NCI-H146 (cell line): ENCODE results near the gene VILL.

Source experiments
- DNase-seq: peaks from one replicate; lab custom pipeline; 2025; lab: John Stamatoyannopoulos, UW

The VILL gene

DNA sequence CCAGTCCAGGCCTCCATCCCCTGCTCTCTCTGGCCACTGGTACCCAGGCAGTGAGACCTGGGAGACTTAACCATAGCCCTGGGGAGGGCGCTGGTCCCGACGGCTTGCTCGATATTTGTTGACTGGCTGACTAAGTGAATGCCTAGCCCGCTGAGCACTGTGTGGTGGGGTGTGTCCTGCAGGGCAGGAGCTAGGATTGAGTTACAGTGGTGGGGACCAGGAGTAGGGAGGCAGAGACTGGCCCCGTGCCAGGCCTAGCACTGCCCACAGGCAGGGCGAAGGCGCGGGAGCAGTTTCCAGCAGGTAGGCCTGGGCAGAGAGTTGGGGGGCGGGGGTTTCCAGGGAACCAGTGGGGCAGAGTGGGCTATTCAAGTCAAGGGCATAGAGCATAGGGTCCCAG lies at the start of gene VILL:
VILL (plus strand) TSS at position 260 of the 400 bp plus-strand sequence. CDS start 2,887 bp downstream, outside the sequence.
- DNase-seq = no peak

DNA sequence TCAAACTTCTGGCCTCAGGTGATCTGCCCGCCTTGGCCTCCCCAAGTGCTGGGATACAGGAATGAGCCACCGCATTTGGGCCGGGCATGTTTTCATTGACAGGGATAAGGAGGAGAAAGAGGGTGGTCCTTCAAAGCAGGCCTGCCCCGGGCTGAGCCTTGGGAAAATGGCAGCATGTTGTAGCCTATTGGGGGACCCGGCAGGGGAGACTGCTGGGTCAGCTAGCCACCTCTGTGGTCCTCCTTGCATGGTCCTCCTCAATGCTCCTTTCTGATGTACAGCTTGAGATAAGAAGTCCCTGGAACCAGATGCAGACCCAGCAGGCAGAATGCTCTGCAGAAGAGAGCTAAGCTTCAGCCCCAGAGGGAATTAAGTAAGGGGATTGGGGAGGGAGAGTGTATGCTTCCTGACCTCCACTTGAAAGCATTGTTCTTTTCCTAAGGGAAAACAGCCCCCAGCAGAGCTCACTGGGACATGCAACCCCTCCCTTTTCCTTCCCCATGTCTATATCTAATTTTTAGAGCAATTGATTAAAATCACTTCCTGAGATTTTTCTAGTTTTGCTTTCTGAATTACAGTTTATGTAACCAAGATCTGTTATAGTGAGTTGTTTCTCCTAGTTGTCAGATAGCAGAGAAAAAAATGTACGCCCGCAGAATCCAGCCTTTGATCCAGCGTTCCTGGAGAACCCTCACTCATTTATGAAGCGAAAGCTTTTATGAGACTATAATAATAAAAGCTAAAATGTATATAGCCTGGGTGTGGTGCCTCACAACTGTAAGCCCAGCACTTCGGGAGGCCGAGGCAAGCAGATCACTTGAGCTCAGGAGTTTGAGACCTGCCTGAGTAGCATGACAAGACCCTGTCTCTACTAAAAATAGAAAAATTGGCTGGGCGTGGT lies 48.7 kb upstream of the VILL start:
- no peak for DNase-seq

DNA sequence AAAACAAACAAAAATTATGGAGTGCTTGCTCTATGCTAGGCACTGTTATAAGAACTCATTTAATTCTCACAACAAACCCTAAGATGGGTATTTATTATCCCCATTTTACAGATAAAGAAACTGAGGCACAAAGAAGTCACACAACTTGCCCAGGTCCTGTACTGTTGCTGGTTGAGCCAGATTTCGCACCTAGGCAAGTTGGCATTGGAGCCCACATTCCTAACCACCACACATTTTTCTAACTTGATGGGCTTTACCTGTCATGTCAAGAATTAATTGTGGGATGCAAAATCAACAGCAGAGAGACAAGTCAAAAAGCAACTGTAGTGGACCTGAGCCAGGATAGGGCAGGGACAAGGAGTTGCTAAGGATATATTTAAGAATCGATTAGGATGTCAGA lies 47.9 kb upstream of the VILL start:
- DNase-seq = no peak

DNA sequence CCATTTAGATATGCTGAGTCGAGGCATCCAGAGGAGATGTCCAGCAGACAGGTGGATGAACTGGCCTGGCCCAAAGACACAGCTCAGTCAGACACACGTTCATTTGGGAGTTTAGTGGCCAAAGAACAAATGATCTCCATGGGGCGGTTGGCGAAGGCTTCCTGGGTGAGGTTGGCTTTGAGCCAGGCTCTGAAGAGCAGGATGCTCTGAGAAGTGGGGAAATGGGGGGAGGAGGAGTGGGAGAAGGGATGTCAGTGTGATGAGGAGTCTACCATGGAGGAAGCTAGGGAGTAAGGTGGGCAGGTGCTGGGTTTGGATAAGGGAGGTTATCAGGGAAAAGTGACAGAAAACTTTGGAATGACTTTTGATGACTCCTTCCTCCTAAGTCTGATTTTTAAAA lies 47.5 kb upstream of the VILL start:
- no peak for DNase-seq

DNA sequence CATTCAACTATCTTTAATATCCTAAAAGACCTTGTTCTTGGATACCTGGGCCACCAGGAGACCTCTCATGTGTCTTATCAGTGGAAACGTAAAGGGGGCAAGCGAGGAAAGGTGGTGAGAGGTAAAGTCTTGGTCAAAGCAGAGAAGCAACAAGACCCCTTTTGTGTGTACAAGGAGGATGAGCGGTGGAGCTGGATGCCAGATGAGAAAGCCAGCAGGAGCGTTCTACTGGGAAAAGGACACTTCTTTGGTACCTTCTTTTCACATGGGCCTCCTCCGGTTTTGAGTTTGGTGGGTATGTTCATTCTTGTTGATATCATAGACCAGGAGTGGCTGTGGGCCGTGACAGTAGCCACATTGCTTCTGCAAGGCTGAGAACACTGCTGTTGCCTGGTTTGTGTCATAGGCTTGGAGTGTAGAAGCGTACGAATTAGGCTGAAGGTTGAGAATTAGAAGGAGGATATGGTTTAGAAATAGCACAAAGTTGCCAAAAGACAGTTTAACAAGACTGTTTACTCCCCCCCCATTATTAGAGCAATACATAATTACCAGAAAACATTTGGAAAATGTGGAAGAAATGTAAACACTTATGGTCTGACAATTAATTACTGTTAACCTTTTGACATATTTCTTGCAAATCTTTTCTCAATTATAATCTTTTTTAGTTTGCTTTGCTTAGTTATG lies 46.8 kb upstream of the VILL start:
- no peak for DNase-seq

DNA sequence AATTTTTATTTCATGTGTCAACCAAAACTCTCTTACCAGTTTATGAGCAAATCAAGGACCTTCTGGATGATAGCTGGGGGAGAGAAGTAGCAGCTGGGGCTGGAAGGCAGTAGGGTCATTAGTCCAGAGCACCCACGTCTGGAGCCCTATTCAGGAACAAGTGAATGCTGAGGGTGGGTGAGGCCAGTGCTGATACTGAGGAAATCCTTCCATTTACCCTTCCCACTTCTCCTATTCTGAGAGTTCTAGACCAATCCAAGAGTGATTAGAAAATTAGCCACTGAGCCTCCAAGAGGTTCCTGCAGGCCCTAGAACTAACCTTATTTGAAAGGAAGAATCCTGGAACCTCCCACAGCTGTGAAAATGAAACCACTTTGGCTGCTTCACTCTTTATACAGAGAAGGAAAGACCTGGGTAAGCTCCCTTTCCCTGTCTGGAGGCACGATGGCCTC lies 46.2 kb upstream of the VILL start:
- DNase-seq = no peak

DNA sequence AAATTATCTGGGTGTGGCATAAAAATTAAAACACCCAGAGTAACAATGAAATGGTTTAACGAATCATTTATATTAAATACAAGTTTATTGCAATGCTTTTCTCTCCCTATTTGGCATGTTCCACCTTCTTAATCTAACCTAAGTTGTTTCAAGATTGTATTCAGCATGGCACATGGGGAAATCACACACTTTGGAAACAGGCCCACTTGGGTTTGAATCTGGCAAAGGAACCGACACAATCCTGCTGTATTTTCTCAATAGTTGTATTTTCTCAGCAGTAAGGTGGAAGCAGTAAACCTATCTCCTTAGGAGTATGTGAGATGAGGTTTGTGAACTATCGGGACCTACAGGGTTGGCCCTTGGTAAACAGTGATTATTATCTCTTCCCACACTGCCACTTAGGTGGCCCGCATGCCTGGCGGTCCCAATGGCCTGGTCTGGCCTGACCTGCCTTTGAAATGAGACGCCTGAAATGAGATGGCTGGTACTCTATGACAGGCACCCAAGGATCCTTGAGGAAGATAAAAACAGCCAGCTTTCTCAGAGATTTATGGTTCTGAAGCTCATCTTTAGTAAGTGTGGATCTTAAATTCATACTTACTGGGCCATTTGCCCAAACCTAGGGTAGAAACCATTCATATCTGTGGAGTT lies 45.3 kb upstream of the VILL start:
- no peak for DNase-seq

DNA sequence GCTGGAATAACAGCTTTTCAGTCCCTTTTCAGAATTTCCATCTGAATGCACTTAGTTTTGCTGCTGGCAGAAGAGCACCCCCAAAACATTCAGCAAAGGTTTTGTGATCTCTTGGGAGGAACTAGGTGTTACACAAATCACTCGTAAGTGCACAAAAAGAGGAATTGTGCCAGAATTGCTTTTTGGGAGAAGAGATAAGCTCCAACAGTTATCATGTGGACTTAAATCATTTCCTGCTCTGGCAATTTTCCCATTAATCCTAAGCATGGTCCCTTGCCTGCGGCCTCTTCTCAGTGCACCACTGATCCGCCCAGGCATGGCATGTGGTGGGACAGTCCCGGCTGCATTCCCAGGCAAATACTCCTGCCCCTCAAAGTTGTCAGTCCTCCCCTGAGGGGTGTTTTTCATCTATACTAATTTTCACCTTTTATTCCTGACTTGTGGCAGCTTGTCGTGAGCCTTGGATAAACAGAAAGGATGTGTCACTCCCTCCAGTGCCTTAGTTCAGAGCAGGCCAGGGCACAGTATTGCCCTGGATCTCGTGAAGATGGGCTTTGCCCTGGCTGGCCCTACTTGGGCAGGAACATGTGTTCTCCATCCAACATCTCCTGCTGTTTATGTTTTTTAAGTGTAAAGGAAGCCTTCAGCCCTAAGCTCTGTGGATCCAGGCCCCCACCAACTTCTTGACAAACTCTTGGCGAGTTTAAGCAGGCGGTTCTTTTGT lies 44.6 kb upstream of the VILL start:
- DNase-seq = no peak

DNA sequence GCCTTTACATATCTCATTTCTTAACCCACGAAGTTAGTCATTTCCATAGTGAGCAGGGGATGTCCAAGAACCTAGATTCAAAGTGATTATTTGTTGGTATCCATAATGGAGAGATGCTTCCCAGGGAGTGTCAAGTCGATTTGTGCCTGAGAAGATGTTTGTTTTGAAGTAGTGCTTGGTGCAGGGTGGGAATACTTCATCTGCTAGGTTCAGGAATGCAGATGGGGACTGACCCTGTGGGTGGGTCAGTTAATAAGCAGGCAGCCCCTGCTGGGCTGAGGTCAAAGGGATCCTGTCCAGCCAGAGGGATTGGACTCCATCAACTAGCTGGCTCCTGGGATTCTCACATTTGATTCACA lies 44.1 kb upstream of the VILL start:
- no peak for DNase-seq

DNA sequence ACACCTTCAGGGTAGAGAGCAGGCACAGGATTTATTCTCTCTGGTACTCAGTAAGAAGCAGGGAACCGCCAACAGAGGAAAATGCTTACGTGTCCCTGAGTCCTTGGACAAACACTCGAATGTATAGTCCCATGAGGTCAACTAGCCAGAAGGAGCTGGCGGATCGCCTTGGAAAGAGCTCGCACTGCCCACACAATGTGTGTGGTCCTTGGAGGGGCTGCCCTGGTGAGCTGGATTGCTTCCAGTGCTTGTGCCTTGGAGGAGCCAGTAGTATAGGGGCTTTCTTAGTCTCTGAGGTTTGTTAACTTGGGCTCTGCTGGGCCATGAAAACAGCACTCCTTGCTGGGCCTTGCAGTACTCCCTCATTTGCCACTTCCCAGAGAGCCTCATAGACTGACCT lies 40.7 kb upstream of the VILL start:
- DNase-seq = no peak

DNA sequence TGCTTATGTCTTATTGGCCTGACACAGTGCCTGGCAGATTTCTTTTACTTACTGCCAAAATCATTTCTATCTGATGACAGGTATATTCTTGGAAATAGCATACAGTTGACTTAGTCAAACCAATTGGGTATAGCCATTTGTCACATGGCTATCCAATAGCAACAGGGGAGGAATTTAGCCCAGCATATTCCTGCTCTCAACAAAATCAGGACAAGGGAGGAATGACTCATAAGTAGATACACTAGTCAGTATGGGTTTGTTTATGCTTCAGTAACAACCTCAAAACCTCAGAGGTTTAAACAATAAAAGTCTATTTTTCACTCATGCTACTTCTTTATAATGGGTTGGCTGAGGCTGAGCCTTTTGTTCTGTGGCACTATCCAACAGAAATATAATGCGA lies 38.0 kb upstream of the VILL start:
- no peak for DNase-seq

DNA sequence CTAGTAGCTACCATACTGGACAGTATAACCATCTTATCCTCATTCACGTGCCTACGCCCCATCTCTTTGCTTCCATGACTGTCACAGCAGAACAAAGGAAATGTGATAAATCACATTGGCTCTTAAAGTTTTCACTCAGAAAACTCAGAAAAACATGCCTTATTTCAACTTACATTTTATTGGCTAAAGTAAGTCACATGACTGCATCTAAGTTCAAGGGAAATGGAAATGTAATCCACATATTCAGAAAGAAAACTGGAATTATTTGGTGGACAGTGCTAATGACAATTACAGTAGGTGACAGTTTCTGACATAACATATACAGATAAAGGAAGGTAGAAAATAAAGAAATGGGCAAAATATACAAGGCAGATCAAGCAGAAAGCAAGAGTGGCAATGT lies 37.4 kb upstream of the VILL start:
- DNase-seq = no peak

DNA sequence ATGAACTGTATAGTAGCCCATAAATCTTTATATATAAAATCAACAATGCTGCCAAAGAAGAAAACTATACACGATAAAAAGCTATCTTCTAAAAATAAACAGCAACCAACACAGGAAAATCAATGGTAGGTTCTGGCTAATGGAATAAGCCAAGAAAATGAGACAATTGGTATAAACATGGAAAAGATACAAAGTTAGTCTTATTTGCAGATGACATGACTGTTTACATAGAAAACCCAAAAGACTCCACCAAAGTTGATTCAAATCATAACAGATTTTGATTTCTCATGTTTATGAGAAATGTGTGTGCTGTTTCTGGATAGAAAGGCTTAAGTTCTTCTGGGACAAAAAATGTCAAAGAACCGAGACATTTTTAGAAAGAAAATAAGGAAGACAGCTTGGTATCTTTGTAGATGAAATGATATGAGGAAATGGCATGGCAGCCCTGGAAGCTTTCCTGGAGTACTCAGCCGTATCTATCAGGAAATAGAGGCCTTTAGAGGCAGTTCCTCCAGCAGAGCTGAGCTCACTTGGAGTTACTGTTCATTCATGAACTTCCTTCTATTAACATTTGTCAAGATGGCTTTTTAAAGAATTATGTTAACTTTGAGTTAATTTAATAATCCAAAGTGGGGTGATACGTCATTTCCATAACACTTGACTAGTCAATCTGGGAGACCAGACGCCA lies 36.7 kb upstream of the VILL start:
- no peak for DNase-seq

DNA sequence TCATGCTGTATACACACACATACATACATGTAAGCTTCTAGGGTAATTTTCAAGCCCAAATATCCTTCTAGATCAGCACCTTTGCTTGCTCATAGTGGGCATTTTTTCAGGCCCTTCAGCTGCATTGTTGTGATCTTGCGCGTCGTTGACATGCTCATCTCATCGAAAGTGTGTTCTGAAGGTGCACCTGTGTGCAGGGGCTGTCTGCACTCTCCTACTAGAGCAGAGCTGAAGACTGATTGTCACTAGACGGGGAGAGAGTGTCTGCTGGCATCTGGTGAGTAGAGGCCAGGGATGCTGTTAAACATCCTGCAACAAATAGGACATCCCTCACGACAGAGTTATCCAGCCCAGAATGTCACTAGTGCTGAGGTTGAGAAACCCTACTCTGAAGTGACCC lies 35.7 kb upstream of the VILL start:
- DNase-seq = no peak

DNA sequence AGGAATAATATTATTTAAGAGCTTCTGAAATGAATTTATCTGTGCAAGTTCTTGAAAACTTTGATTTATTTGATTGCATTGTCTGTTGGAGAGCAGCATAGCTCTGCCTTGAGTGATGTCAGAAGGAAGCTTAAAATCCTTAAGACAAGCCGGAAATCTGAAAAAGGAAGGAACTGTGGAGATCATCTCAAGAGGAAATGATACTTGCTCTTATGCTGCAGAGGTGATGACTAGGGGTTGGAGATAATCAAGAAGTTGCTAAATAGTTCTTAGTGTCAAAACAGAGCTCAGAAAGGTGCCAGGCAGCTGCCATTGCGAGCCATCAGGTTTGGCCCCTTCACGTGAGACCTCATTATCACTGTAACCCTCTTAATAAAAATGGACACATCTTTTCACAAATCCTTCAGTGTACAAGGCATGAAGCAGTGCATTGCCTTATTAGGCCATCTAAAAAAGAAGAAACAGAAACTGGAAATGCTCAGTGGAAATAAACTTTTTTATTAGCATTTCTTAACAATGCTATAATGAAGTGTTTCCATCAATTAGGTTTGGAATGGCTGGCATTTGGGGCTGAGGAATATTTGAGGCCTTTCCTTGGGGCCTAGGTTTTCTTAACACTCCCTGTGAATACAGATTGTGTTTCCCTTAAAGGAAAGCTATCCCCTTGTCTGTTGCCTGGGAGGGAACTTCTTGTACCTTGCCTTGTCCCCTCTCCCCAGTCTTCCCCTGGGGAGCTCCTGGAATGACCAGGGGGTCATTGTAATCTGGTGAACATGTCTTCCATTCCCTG lies 34.5 kb upstream of the VILL start:
- no peak for DNase-seq

DNA sequence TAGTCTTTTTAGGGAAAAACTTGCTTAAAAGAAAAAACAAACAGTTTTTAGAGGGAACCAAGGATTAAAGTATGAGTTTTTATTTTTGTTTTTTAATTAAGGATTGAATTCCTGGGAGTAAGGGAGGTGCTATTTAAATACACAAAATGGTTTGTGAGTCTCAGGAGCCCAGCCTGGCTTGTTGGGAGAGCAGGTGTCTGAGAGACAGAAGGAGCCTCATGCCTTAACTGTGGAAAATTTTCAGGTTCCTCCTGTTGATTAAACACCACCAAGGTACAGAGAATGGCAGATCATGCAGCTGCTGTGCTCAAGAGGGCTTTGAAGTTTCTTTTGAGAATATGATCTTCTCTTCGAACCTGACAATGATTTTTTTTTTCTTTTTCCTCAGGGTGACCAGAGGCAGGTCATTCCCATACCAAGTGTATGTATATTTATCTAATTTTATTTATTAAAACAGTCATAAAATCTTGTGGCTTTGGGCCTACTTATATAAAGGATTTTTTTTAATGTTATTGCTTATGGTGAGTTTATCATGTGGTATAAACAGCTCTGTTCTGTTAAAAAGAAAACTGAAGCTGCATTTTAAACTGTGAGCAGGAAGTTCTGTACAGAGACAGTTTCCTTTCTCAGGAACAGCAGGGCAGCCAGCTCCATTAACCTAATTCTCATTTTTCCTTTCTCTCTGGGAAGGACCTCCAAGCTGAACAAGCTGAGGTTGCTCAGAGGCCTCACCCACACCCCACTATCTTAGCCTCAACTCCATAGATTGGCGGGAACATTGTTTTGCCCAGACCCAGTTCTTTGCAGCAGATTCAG lies 33.7 kb upstream of the VILL start:
- no peak for DNase-seq

DNA sequence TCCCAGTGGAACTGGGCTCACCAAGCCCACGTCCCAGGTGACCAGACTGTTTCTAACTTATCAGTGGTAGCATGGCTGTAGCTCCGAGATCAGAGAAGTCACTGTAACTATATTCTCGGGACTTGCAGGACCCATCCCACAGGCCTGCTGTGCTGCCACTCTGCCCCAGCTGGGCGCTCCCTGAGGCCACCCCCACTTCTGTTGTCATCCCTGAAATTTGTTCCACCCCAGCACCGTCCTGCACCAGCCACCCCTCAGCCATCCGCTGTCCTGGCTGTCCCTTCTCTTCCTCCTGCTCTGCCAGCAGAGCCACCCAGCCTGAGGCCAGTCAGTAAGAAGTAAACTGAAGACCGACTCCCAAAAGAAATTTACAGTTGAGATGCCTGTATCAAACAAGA lies 33.0 kb upstream of the VILL start:
- no peak for DNase-seq

DNA sequence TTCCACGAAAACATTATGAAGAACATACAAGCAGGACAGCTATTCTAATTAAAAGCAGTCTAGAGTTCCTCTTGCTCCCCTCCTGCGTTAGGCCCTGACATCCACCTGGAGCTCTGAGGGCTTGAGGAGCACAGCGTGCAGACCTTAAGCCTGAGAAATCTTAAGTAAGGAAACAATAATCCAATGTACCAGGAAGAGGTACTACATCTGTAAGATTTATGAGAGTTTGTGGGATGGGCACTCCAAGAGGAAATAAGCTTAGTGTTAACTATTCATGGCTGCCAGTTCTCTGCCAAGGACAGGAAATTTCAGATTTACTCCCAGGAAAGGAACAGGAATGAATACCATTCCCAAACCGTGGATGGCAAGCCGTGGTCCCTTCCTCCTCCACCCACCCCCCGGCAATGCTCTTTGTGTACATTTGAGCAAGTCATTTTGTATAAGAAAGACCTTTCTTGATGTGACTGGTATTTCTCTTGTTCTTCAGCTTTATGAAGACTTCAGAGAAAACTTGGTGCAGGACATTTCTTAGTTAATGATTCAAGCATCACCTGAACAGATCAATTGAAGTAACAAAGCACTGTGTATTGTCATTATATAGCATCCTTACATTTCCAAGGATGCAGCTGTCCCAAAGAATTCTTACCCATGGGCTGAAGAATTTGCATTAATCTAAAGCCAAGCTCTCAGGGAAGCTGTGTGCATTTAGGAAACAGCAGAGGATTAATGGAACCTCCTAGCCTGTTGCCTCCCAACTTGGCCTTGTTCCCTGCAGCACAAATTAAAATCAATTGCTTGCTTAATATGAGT lies 28.8 kb upstream of the VILL start:
- DNase-seq = no peak

DNA sequence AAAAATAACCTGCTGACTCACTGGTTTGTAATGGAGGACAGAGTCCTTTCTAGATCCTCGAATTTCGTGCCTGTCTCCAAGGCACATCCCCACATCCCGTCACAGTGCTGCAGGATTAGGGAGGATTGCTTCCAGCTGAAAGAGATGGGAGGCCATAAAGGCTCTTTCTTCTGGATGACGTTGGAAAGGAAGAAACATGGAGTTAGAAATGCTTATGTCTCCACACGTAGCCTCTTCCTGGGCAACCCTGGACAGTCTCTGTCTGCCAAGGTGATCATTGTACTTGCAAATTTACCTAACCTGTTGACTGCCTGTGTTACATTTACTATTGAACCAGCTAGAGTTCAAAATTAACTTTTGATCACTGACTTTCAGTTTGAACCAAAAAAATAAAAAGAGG lies 27.6 kb upstream of the VILL start:
- DNase-seq = no peak
